CD14-positive monocyte (primary cell): ENCODE results near the gene HSD17B14. TPM values are rescaled to one million over a fixed set of nuclear protein-coding genes. Genes with fewer than 3 reads are reported as not detected.

ENCODE experiments used
- DNase-seq, 3 donors: peaks; one replicate each; pipeline ENCODE4 v3.0.0-alpha.2; 2011 to 2022
- H2AFZ ChIP-seq: 2 replicates; pipeline ENCODE4 v1.6.0; 2012; ENCODE audit warnings: mild to moderate bottlenecking, low read depth, low read length, inconsistent platforms; ENCODE audit not compliant: insufficient read depth, poor library complexity, severe bottlenecking
- H3K27ac ChIP-seq, 2 donors: 1 replicate in 1 of 2; 2 replicates in 1 of 2; pipeline ENCODE4 v1.5.1; 2012 to 2013; ENCODE audit warnings: low read length in 2 of 2, control low read depth in 1 of 2, inconsistent platforms in 1 of 2, low read depth in 1 of 2, mild to moderate bottlenecking in 1 of 2
- H3K27me3 ChIP-seq, 2 donors: one replicate each; pipeline versions ENCODE4 v1.6.0 to v1.6.1; 2011 to 2013; ENCODE audit warnings: low read length in 2 of 2; ENCODE audit not compliant: control insufficient read depth in 2 of 2, insufficient read depth in 2 of 2
- H3K36me3 ChIP-seq, 2 donors: replicated peaks in 1 of 2; 1 replicate in 1 of 2; 2 replicates in 1 of 2; pipeline versions ENCODE4 v1.5.1 to v1.6.1; 2012 to 2013; ENCODE audit warnings: low read length in 2 of 2, control low read depth in 1 of 2, inconsistent platforms in 1 of 2, mild to moderate bottlenecking in 1 of 2; ENCODE audit not compliant: insufficient read depth in 2 of 2, control insufficient read depth in 1 of 2
- H3K4me1 ChIP-seq, 2 donors: 1 replicate in 1 of 2; 2 replicates in 1 of 2; pipeline versions ENCODE4 v1.5.1 to v1.6.1; 2012 to 2013; ENCODE audit warnings: low read length in 2 of 2, control low read depth in 1 of 2, inconsistent platforms in 1 of 2, mild to moderate bottlenecking in 1 of 2, moderate library complexity in 1 of 2; ENCODE audit not compliant: insufficient read depth in 2 of 2, control insufficient read depth in 1 of 2
- H3K4me2 ChIP-seq: replicated peaks from 2 replicates; pipeline ENCODE3; 2012; ENCODE audit warnings: low read length, moderate library complexity, mild to moderate bottlenecking; ENCODE audit not compliant: poor library complexity, severe bottlenecking; ENCODE audit errors: extremely low read depth
- H3K4me3 ChIP-seq, 3 experiments: fragments of 200-600 bp in 1 of 3; sonication (generic) in 1 of 3; replicated peaks in 1 of 3; 1 replicate in 2 of 3; 2 replicates in 1 of 3; pipeline ENCODE4 v1.5.1; 2011 to 2013; ENCODE audit warnings: low read length in 3 of 3, mild to moderate bottlenecking in 3 of 3, control low read depth in 2 of 3, low read depth in 2 of 3, inconsistent platforms in 1 of 3, moderate library complexity in 1 of 3
- H3K79me2 ChIP-seq: 2 replicates; pipeline ENCODE4 v1.6.0; 2012; ENCODE audit warnings: mild to moderate bottlenecking, control low read depth, inconsistent platforms, low read length, moderate library complexity; ENCODE audit not compliant: insufficient read depth
- H3K9ac ChIP-seq: 2 replicates; pipeline ENCODE4 v1.6.0; 2017; ENCODE audit warnings: low read length, mild to moderate bottlenecking; ENCODE audit not compliant: insufficient read depth, poor library complexity, severe bottlenecking
- H3K9me3 ChIP-seq, 2 donors: replicated peaks in 1 of 2; 1 replicate in 1 of 2; 2 replicates in 1 of 2; pipeline versions ENCODE4 v1.5.1 to v1.6.1; 2012 to 2013; ENCODE audit warnings: low read length in 2 of 2, control low read depth in 1 of 2; ENCODE audit not compliant: control insufficient read depth in 1 of 2, insufficient read depth in 1 of 2
- H4K20me1 ChIP-seq: 2 replicates; pipeline ENCODE4 v1.6.0; 2012; ENCODE audit warnings: mild to moderate bottlenecking, low read length, control low read depth, moderate library complexity; ENCODE audit not compliant: insufficient read depth
- H3K27ac Mint-ChIP-seq, 7 donors: one replicate each; pipeline ENCODE4 v1.8.0; 2020; ENCODE audit warnings: mild to moderate bottlenecking in 7 of 7, mixed read lengths in 7 of 7, moderate library complexity in 6 of 7, inconsistent platforms in 2 of 7
- H3K27me3 Mint-ChIP-seq, 3 donors: one replicate each; pipeline ENCODE4 v1.8.0; 2021 to 2022; ENCODE audit warnings: low read depth in 3 of 3, mild to moderate bottlenecking in 3 of 3, mixed read lengths in 3 of 3, moderate library complexity in 3 of 3, inconsistent platforms in 1 of 3
- H3K36me3 Mint-ChIP-seq, 2 donors: one replicate each; pipeline ENCODE4 v1.8.0; 2020; ENCODE audit warnings: mixed read lengths in 2 of 2, inconsistent platforms in 1 of 2, mild to moderate bottlenecking in 1 of 2
- H3K4me1 Mint-ChIP-seq: one replicate; pipeline ENCODE4 v1.8.0; 2020; ENCODE audit warnings: mild to moderate bottlenecking, mixed read lengths
- H3K4me3 Mint-ChIP-seq, 2 donors: one replicate each; pipeline ENCODE4 v1.8.0; 2020; ENCODE audit warnings: mild to moderate bottlenecking in 2 of 2, mixed read lengths in 2 of 2, moderate library complexity in 1 of 2
- H3K9me3 Mint-ChIP-seq, 7 donors: one replicate each; pipeline ENCODE4 v1.8.0; 2020 to 2022; ENCODE audit warnings: mixed read lengths in 7 of 7, mild to moderate bottlenecking in 6 of 7, moderate library complexity in 6 of 7, inconsistent platforms in 2 of 7
- WGBS: methylation state at CpG from one replicate; pipeline ENCODE4 v1.1.5; 2013; ENCODE audit warnings: missing lambda C conversion rate; ENCODE audit not compliant: insufficient coverage; 5-methylcytosine and 5-hydroxymethylcytosine counted together
- intact Hi-C, 2 donors: fragments of 100-400 bp; cut with micrococcal nuclease; formaldehyde crosslinking; loops; one replicate each; pipeline versions ENCODE4 v1.15.0 to v1.15.1; 2023
- polyA plus RNA-seq, 3 donors: library from polyadenylated mRNA; depleted of rRNA in 1 of 3; unstranded in 2 of 3; stranded (reverse) in 1 of 3; fragments of 300-500 nt in 2 of 3; fragments of >200 nt in 1 of 3; fragmentation: Illumina TruSeq in 2 of 3; gene quantifications; 1 replicate in 2 of 3; 2 replicates in 1 of 3; pipeline ENCODE4 v1.2.3, GENCODE V29; 2012 to 2021
- TF ChIP-seq, protein P1 (sequence below): fragments of 200-600 bp; IDR thresholded peaks from one replicate; pipeline ENCODE4 v1.8.0; 2022; ENCODE audit warnings: antibody characterized with exemption, mild to moderate bottlenecking

Gene HSD17B14
- polyA plus RNA-seq, 3 donors: not detected

DNA sequence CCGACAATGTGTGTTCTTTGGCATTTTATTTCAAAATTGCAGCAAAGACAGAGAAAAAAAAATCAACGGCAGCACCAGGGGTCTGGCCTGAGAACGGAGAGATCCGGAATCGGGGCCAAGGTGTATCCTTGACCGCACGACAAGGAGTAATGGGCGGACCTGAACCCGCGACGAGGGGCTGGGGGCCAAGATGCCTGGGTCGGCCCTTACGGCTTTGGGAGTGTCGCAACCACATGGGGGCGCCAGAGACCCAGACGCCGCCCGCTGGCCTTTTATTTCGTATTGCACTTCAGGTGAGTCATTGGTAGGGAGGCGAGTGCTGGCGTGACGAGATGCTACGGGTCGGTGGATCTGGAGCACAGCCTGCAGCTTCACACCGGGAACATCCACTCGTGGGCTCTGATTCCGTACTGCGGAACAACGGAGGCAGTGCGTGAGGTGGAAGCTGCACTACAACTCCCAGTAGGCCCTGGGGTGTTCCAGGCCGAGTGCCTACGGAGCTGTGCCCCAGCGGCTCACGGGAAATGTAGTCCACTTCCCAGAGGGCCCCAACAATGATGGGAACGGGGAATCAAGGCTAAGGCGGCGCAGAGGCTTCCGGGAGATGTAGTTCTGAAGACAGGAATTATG, 41.1 kb downstream of the HSD17B14 start:
- Mint-ChIP-seq H3K4me1 (peaks cover 6% of the 10 kb centered on the region), H3K4me3 (peak overlapping the region; percentile 94 to 99), H3K27ac (peak overlapping the region; percentile 81 to 95 (median 88)), H3K27me3 (peaks cover under 1 to 4% (median 2%) of the 10 kb centered on the region in 3 donors), H3K36me3 (peaks cover 0 to 5% of the 10 kb centered on the region in 2 donors), H3K9me3 (no peaks in the 10 kb centered on the region)
- Histone ChIP-seq H3K9me3 (no peaks in the 10 kb centered on the region), H3K27me3 (no peaks in the 10 kb centered on the region), H4K20me1 (no peaks in the 10 kb centered on the region), H3K4me1 (peaks cover 4 to 6% of the 10 kb centered on the region in 2 donors), H2AFZ (peak overlapping the region; percentile 71), H3K36me3 (no peaks in the 10 kb centered on the region), H3K4me3 (peak overlapping the region; percentile 37 to 89 (median 68)), H3K79me2 (no peaks in the 10 kb centered on the region), H3K27ac (peak overlapping the region; percentile 13 to 76), H3K9ac (peak overlapping the region; percentile 51), H3K4me2 (peak overlapping the region; percentile 67)
- DNase-seq: peak; percentile 90 to 93 (median 92)
- WGBS: 4% methylated on average over 38 of the region's 38 CpGs
- TF ChIP-seq, protein P1, sequence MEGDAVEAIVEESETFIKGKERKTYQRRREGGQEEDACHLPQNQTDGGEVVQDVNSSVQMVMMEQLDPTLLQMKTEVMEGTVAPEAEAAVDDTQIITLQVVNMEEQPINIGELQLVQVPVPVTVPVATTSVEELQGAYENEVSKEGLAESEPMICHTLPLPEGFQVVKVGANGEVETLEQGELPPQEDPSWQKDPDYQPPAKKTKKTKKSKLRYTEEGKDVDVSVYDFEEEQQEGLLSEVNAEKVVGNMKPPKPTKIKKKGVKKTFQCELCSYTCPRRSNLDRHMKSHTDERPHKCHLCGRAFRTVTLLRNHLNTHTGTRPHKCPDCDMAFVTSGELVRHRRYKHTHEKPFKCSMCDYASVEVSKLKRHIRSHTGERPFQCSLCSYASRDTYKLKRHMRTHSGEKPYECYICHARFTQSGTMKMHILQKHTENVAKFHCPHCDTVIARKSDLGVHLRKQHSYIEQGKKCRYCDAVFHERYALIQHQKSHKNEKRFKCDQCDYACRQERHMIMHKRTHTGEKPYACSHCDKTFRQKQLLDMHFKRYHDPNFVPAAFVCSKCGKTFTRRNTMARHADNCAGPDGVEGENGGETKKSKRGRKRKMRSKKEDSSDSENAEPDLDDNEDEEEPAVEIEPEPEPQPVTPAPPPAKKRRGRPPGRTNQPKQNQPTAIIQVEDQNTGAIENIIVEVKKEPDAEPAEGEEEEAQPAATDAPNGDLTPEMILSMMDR: peak; percentile 99
- intact Hi-C loops: loop anchor here (1.0 to 5.0 kb wide), 2 partner anchors 40 to 177 kb away; no protein-coding TSS in a partner anchor

DNA sequence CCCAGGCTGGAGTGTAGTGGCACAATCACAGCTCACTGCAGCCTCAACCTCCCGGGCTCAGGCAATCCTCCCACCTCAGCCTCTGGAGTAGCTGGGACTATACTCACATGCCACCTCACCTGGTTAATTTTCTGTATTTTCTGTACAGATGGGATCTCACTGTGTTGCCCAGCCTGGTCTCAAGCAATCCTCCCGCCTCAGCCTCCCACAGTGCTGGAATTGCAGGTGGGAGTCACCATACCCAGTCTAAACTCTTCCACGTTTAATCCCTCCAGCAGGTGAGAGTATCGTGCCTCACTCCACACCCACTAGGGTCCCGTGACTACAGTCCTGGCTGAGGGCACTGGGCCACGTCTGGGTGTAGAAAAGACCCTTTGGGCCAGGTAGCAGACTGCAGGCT, 42.0 kb downstream of the HSD17B14 start:
- Histone ChIP-seq H3K4me1 (peaks cover 4 to 6% of the 10 kb centered on the region in 2 donors), H3K9me3 (no peaks in the 10 kb centered on the region), H4K20me1 (no peaks in the 10 kb centered on the region), H3K9ac (no peak overlapping the region), H2AFZ (peak overlapping the region; percentile 71), H3K79me2 (no peaks in the 10 kb centered on the region), H3K27ac (no peak overlapping the region), H3K27me3 (no peaks in the 10 kb centered on the region), H3K4me3 (no peak overlapping the region), H3K36me3 (no peaks in the 10 kb centered on the region), H3K4me2 (no peak overlapping the region)
- no peak overlapping the region for H3K4me3 Mint-ChIP-seq
- 81% methylated on average over 2 of the region's 6 CpGs for WGBS
- no peak for DNase-seq
- H3K27ac Mint-ChIP-seq: no peak overlapping the region
- H3K4me1 Mint-ChIP-seq: peaks cover 6% of the 10 kb centered on the region
- H3K27me3 Mint-ChIP-seq: peaks cover 0 to 4% (median 2%) of the 10 kb centered on the region in 3 donors
- intact Hi-C loops: no loop called here
- peaks cover 0 to 2% (median 0%) of the 10 kb centered on the region in 7 donors for H3K9me3 Mint-ChIP-seq
- TF ChIP-seq, protein P1: no peak
- H3K36me3 Mint-ChIP-seq: peaks cover 0 to 3% of the 10 kb centered on the region in 2 donors
